Endothelial cell of umbilical vein (primary cell): Measurements from ENCODE around the gene ABLIM2. TPM values are rescaled to one million over a fixed set of nuclear protein-coding genes. Genes with fewer than 3 reads are reported as not detected.

Experiments used
- BruUV-seq: library from RNA; stranded (reverse); fragments of 400-500 nt; replicated peaks from 2 replicates; lab custom pipeline; 2021; lab: Mats Ljungman, UMichigan
- CTCF ChIA-PET: fragments of 300-600, 350-600 bp; sonication (Branson Sonifier 250); formaldehyde crosslinking; loops from one replicate; lab custom pipeline; 2021; ENCODE audit warnings: antibody characterized with exemption, inconsistent platforms; lab: Charles Lee
- POLR2A ChIA-PET: fragments of 300-600, 350-600 bp; sonication (Branson Sonifier 250); formaldehyde crosslinking; loops from one replicate; lab custom pipeline; 2021; ENCODE audit warnings: antibody characterized with exemption, inconsistent platforms; lab: Charles Lee
- DNase-seq: peaks from one replicate; pipeline ENCODE4 v3.0.0-alpha.2; 2011; ENCODE audit warnings: low read depth, low spot score
- FAIRE-seq: peaks from 2 replicates; lab custom pipeline; 2011; peaks lifted over from hg19 to GRCh38; lab: Jason Lieb, UNC
- H2AFZ ChIP-seq: 2 replicates; pipeline ENCODE4 v1.6.0; 2012; ENCODE audit warnings: low read depth, low read length, control low read depth, inconsistent platforms
- H3K27ac ChIP-seq: 2 replicates; pipeline ENCODE4 v1.5.1; 2011; ENCODE audit warnings: low read depth, mild to moderate bottlenecking, control low read depth, low read length, moderate library complexity; ENCODE audit not compliant: insufficient read depth
- H3K27me3 ChIP-seq, 2 experiments: 2 replicates each; pipeline versions ENCODE4 v1.6.0 to v1.6.1; 2011; ENCODE audit warnings: low read length in 2 of 2, mixed read lengths in 1 of 2; ENCODE audit not compliant: control insufficient read depth in 2 of 2, insufficient read depth in 2 of 2
- H3K36me3 ChIP-seq, 2 experiments: 2 replicates in 1 of 2; 3 replicates in 1 of 2; pipeline ENCODE4 v1.5.1; 2011; ENCODE audit warnings: low read length in 2 of 2, mild to moderate bottlenecking in 1 of 2, moderate library complexity in 1 of 2; ENCODE audit not compliant: control insufficient read depth in 2 of 2, insufficient read depth in 2 of 2; ENCODE audit errors: extremely low read depth in 1 of 2
- H3K4me1 ChIP-seq: 3 replicates; pipeline ENCODE4 v1.5.1; 2011; ENCODE audit warnings: mild to moderate bottlenecking, low read length; ENCODE audit not compliant: control insufficient read depth, insufficient read depth; ENCODE audit errors: extremely low read depth
- H3K4me2 ChIP-seq: 2 replicates; pipeline ENCODE4 v1.6.1; 2011; ENCODE audit warnings: low read length, control low read depth, mixed read lengths; ENCODE audit not compliant: insufficient read depth
- H3K4me3 ChIP-seq, 3 experiments: fragments of 200-600 bp in 1 of 3; sonication (generic), shearing (Covaris generic) in 1 of 3; replicated peaks in 1 of 3; 2 replicates each; pipeline ENCODE4 v1.5.1; 2011 to 2016; ENCODE audit warnings: control low read depth in 3 of 3, low read length in 3 of 3, mild to moderate bottlenecking in 2 of 3, inconsistent platforms in 1 of 3, low read depth in 1 of 3, moderate library complexity in 1 of 3; ENCODE audit not compliant: insufficient read depth in 1 of 3
- H3K79me2 ChIP-seq: 2 replicates; pipeline ENCODE4 v1.6.0; 2012; ENCODE audit warnings: low read length, inconsistent platforms; ENCODE audit not compliant: control insufficient read depth, insufficient read depth
- H3K9ac ChIP-seq: replicated peaks from 2 replicates; pipeline ENCODE3; 2011; ENCODE audit warnings: low read length, control low read depth; ENCODE audit not compliant: insufficient read depth; ENCODE audit errors: extremely low read depth
- H3K9me1 ChIP-seq: replicated peaks from 3 replicates; pipeline ENCODE4 v1.6.0; 2011; ENCODE audit warnings: mild to moderate bottlenecking, low read length; ENCODE audit not compliant: control insufficient read depth, insufficient read depth; ENCODE audit errors: extremely low read depth
- H3K9me3 ChIP-seq: replicated peaks from 2 replicates; pipeline ENCODE4 v1.5.1; 2012; ENCODE audit warnings: low read length, inconsistent platforms; ENCODE audit not compliant: control insufficient read depth, insufficient read depth
- H4K20me1 ChIP-seq: replicated peaks from 2 replicates; pipeline ENCODE3; 2011; ENCODE audit warnings: mild to moderate bottlenecking, low read length; ENCODE audit not compliant: control insufficient read depth, insufficient read depth; ENCODE audit errors: extremely low read depth
- CTCF ChIP-seq, 2 donors: IDR thresholded peaks; 1 replicate in 1 of 2; 2 replicates in 1 of 2; pipeline ENCODE4 v1.5.1; 2011; ENCODE audit warnings: low read length in 2 of 2, mild to moderate bottlenecking in 2 of 2, moderate library complexity in 2 of 2, control low read depth in 1 of 2, inconsistent platforms in 1 of 2, low read depth in 1 of 2; ENCODE audit not compliant: insufficient read depth in 1 of 2; ENCODE audit errors: extremely low read depth in 1 of 2
- EZH2 ChIP-seq: IDR thresholded peaks from 2 replicates; pipeline ENCODE4 v1.6.1; 2012; ENCODE audit warnings: borderline replicate concordance, low read depth, mild to moderate bottlenecking, moderate library complexity, low read length, inconsistent platforms; ENCODE audit not compliant: severe bottlenecking
- FOS ChIP-seq: IDR thresholded peaks from 2 replicates; pipeline ENCODE4 v1.6.1; 2011; ENCODE audit warnings: mild to moderate bottlenecking, low read length, moderate library complexity, borderline replicate concordance; ENCODE audit not compliant: insufficient read depth
- GATA2 ChIP-seq: IDR thresholded peaks from 2 replicates; pipeline ENCODE4 v1.7.0; 2011; ENCODE audit warnings: low read depth, mild to moderate bottlenecking, moderate library complexity, mixed read lengths, low read length; ENCODE audit not compliant: insufficient read length, insufficient read depth
- JUN ChIP-seq: IDR thresholded peaks from 2 replicates; pipeline ENCODE4 v1.6.1; 2011; ENCODE audit warnings: borderline replicate concordance, low read depth; ENCODE audit not compliant: insufficient read length, insufficient read depth
- MAX ChIP-seq: IDR thresholded peaks from 2 replicates; pipeline ENCODE4 v1.6.1; 2011; ENCODE audit not compliant: insufficient read depth, insufficient read length
- MYC ChIP-seq: IDR thresholded peaks from one replicate; pipeline ENCODE4 v1.6.1; 2011; ENCODE audit warnings: mild to moderate bottlenecking, low read depth, low read length
- POLR2A ChIP-seq: IDR thresholded peaks from 2 replicates; pipeline ENCODE4 v1.6.1; 2012; ENCODE audit warnings: low read depth, mild to moderate bottlenecking, control low read depth, low read length
- POLR2AphosphoS5 ChIP-seq: IDR thresholded peaks from 2 replicates; pipeline ENCODE4 v1.6.1; 2012; ENCODE audit warnings: low read depth, mild to moderate bottlenecking, control low read depth, low read length, moderate library complexity; ENCODE audit not compliant: insufficient read depth
- dilution Hi-C: fragments of 300-500 bp; cut with MboI; formaldehyde crosslinking; loops from one replicate; pipeline ENCODE4 v1.15.0; 2019; ENCODE audit warnings: low sequenced_read_pairs; ENCODE audit not compliant: extremely low pct_ligation_motif_present
- intact Hi-C: fragments of 100-400 bp; cut with micrococcal nuclease; formaldehyde crosslinking; loops from one replicate; pipeline ENCODE4 v1.10.0; 2022
- polyA plus RNA-seq, 4 experiments: library from polyadenylated mRNA; depleted of rRNA in 3 of 4; stranded (reverse) in 3 of 4; unstranded in 1 of 4; fragments of >200 nt; gene quantifications; 2 replicates each; pipeline versions ENCODE4 v1.2.1 to v1.2.3, GENCODE V29; 2011 to 2012; ENCODE audit warnings: missing spikeins in 1 of 4
- total RNA-seq: library from RNA; stranded (reverse); gene quantifications from 2 replicates; pipeline ENCODE4 v1.2.3, GENCODE V29; 2021

ABLIM2 gene
- total and polyA plus RNA-seq, 2 donors (not counting 3 experiments of a cell fraction or from before 2014, with no cell fraction given), result 0.28 to 0.66 TPM

GRCh38 chr4:7970361-7970946 is 188.2 kb downstream of the ABLIM2 start:
- ChIA-PET POLR2A (interaction anchor here (0.6 to 1.3 kb wide), 2 partner anchors 31 to 32 kb away, joined by 3 to 6 read pairs; partner anchors contain the start of gene AFAP1), CTCF (interaction anchor here (0.7 to 3.8 kb wide), 8 partner anchors 10 to 168 kb away, joined by 3 to 20 read pairs (median 3); partner anchors contain the start of gene AFAP1)
- intact Hi-C loops, result no loop called here
- Histone ChIP-seq H3K27ac (peak overlapping the region; percentile 89), H3K9ac (peak overlapping the region; percentile 80), H3K9me1 (no peaks in the 10 kb centered on the region), H3K27me3 (no peaks in the 10 kb centered on the region), H3K4me3 (peak overlapping the region; percentile 20 to 36 (median 22)), H3K79me2 (peaks cover 20% of the 10 kb centered on the region), H3K36me3 (no peaks in the 10 kb centered on the region), H3K4me1 (peaks cover 48% of the 10 kb centered on the region), H4K20me1 (no peaks in the 10 kb centered on the region), H3K4me2 (peak overlapping the region; percentile 80), H2AFZ (peak overlapping the region; percentile 18), H3K9me3 (no peaks in the 10 kb centered on the region)
- dilution Hi-C loops, result no loop called here
- TF ChIP-seq JUN (no peak), GATA2 (no peak), MYC (no peak), POLR2AphosphoS5 (no peak), EZH2 (no peak), MAX (no peak), FOS (no peak), CTCF (IDR thresholded peaks at IDR 0.05; ENCODE audit: extremely low read depth in 1 of 2, insufficient read depth in 1 of 2, low read depth in 1 of 2, low read length in 2 of 2) (no peak), POLR2A (no peak)
- BruUV-seq, result no TSS peak
- FAIRE-seq, result peak; percentile 8
- DNase-seq, result peak; percentile 12
